Central memory CD4-positive, alpha-beta T cell (primary cell): ENCODE data around the gene EHMT2.
"Not testable (repeated sequence)": the region's sequence is repeated elsewhere in the genome, so short reads cannot be mapped to it uniquely, and the experiment has no call there.

Experiments used
- DNase-seq: peaks from one replicate; pipeline ENCODE4 v3.0.0; 2022

EHMT2 gene

DNA sequence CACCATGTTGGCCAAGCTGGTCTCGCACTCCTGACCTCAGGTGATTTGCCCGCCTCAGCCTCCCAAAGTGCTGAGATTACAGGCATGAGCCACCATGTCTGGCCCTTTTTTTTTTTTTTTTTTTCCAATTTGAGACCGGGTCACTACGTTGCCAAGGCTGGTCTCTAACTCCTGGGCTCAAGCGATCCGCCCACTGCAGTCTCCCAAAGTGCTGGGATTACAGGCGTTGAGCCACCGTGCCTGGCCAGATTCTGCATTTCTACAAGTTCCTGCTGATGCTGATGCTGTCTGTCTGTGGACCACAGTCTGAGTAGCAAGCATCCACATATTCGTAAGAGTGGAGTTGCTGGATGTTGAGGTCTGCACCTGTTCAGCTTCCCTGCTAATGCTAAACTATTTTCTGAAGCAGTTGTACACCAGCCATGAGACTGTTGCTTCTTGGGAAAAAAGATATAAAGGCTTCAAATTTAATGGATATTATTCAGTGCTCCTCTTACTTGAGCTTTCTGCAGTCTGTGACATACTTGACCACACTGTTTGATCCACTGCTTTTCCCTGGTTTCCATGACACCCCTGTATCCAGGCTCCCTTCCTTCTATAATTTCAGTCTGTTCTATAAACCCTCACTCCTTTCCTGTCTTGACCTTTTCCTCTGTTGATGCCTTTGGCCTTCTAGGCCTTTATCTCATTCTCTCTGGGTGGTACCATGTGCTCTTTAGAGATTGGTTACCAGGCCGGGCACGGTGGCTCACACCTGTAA is 14.5 kb upstream of the EHMT2 start:
- no peak for DNase-seq

DNA sequence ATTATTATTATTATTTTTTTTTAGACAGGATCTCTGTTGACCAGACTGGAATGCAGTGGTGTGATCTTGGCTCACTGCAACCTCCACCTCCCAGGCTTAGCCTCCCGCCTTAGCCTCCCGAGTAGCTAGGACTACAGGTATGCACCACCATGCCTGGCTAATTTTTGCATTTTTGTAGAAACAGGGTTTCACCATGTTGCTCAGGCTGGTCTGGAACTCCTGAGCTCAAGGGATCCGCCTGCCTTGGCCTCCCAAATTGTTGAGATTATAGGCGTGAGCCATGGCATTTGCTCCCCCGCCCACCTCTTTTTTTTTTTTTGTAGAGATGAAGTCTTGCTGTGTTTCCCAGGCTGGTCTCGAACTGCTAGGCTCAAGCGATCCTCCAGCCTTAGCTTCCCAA is 11.8 kb upstream of the EHMT2 start:
- DNase-seq: not testable (repeated sequence)

DNA sequence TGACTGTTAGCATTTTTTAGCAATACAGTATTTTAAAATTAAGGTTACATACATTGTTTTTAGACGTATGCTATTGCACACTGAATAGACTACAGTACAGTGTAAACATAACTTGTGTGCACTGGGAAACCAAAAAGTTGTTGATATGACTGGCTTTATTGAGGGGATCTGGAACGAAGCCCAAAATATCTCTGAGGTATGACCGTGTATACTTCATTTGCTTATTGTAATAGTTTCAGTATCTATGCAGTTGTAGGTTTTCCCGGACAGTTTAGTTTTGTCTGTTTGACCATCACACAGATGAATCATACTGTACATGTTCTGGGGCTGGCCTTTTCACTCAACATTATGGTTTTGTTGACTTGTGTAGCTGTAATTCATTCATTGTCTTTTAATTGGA is 11.3 kb upstream of the EHMT2 start:
- no peak for DNase-seq

DNA sequence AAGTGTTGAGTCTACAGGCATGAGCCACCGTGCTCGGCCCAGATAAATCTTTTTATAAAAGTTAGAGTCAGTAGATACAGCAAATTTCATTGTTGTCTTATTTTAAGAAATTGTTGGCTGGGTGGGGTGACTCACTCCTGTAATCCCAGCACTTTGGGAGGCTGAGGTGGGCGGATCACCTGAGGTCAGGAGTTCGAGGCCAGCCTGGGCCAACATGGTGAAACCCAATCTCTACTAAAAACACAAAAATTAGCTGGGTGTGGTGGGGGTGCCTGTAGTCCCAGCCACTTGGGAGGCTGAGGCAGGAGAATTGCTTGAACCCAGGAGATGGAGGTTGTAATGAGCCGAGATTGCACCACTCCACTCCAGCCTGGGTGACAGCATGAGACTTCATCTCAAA is 10.8 kb upstream of the EHMT2 start:
- not testable (repeated sequence) for DNase-seq

DNA sequence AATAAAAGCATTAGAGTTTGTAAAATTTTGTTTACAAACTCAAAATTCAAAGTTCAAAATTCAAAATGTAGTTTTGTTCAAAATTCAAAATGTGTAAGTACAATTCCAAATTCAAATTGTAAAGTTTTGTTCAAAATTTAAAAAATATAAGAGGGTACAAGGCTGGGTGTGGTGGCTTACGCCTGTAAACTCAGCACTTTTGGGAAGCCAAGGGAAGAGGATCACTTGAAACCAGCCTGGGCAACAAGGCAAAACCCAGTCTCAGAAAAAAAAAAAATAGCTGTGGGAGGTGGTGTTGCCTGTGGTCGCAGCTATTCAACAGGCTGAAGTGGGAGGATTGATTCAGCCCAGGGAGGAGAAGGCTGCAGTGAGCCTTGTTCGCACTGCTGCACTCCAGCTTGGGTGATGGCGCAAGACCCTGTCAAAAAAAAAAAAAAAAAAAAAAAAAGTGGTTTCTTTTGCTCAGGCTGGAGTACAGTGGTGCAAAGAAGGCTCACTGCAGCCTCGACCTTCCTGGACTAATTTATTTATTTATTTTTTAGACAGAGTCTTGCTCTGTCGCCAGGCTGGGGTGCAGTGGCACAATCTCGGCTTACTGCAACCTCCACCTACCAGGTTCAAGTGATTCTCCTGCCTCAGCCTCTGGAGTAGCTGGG is 9.8 kb upstream of the EHMT2 start:
- DNase-seq: no peak

DNA sequence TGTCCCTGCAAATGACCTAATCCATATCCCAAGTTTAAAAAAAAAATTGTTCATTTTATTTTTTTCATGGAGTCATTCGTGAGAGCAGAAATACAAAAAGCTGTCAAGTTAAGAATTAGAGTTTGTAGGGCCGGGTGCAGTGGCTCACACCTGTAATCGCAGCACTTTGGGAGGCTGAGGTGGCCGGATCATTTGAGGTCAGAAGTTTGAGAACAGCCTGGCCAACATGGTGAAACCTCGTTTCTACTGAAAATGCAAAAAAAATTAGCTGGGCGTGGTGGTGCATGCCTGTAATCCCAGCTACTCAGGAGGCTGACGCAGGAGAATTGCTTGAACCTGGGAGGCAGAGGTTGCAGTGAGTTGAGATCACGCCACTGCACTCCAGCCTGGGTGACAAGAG is 9.2 kb upstream of the EHMT2 start:
- not testable (repeated sequence) for DNase-seq

DNA sequence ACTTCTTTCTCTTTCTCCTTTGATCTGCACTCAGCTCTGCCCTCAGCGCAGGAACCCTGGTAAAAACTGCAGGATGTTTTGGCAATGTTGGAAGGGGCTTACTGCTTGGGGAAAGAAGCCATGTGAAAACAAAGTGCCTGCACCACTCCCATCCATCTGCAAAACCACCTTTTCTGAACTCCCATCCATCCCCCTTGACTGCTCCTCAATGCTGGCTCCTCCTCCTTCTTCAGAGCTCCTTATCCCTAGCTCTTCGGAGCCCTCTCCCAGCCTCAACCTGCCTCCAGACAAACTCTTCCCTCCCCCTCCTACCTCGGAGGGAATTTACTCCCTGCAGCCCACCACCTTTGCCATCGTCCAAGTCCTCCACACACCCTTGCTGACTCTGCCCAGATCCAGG is 8.6 kb upstream of the EHMT2 start:
- no peak for DNase-seq

DNA sequence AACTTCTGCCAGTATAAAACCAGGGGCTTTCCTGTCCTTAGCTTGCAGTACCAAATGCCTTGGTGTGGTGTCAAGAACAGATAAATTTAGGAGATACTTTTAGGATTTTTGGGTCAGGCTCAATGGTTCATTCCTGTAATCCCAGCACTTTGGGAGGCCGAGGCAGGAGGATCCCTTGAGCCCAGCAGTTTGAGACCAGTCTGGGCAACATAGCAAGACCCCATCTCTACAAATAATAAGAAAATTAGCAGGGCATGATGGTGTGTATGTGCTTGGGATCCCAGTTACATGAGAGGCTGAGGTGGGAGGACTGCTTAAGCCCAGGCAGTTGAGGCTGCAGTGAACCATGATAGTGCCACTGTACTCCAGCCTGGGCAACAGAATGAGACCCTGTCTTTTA is 7.5 kb upstream of the EHMT2 start:
- no peak for DNase-seq

DNA sequence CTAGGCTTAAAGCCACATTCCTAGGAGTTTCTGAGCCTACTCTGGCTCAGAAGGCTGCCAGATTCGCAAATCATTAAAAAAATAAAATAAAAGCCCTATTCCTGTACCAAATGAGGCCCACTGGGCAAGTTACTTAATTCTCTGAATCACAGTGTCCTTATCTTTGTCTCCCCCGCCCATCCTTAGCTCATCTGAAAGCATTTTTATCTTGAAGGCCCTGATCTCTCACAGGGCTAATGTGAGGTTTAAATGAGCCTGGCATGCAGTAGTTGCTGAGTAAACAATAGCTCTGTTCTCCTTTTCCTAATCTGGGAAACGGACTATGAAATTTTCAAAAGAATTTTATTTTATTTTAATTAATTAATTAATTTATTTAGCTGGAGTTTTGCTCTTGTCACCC is 6.5 kb upstream of the EHMT2 start:
- DNase-seq: no peak

DNA sequence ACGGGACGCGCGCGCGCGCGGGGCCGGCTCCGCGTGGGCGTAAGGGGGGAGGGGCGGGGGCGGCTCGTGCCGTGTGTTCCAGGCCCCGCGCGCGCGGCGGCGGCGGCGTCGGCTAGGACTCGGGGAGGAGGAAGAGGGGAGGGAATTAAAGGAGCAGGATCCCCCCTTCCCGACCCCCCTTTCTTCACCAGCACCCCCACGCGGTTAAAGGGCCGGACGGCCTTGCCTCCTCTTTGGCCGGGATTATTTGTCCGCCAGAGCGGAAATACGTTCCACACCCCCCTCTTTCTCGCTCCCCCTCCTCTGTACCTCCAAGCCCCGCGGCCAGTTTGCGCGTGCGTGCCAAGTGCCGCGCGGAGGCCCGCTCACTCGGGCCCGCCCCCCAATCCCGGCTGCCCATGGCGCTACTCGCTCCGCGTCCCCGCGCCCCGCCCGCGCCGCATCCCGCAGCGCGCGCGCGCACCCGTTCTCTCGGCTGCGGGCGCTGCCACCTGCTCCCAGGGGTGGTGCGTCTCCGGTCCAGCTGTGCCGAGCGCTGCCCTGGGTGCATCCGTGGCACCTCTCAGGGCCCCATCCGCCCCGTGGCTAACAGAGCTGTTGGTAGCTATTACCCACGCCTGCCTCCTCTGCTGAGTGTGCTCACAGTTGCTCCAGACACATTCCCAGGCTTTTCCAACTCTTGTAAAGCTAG is 4.6 kb upstream of the EHMT2 start, which contains the start of gene ZBTB12:
Gene ZBTB12 (minus strand): TSS at position 134 of the 691 bp plus-strand sequence. CDS start 781 bp downstream, outside the sequence.
- DNase-seq: peak; percentile 84

DNA sequence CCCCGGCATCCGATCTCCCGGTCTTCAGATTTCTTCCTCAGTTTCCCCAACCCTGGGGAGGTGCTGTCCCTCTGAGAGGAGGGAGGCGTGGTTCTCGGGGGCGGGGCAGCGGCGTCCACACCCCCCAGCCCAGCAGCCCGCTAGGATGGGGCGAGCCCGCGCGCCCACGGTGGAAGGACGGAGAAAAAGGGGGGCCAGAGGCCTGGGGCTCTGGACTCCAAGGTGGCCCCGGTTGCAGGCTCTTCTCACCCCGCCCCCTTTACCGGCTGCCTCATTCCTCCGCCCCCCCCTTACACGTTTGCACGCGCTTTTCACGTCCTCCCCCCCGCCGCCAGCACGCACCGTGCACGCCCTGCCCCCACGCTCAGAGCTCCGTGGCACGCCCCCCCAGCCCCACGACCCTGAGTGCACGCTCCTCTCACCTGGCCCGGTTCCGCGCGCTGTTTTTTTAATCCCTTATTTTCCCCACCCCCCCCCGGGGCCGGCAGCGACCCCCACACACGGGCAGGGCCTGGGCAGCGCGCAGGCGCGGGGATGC is 4.0 kb upstream of the EHMT2 start:
- peak; percentile 62 for DNase-seq

DNA sequence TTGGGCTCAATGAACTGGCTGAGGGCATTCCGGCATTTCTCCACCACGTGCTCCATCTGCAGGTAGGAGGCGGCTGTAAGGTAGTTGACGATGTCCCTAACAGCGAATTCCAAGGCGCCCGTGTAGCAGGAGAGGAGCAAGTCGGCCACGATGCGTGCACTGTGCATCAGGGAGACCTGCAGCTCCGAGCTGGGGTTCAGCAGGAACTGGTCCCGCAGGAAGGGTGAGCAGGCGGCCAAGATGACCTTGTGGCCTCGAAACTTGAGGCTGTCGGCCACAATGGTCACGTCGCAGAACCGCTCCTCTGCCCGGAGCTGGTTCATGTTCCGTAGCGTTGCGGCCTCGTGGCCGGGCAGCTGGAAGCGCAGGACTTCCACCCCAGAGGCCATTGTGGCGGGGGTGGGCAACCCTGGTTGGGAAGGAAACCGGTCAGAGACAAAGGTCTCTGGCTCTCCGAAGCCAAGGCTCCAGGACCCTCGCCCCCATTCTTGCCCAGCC is 3.5 kb upstream of the EHMT2 start:
- DNase-seq: no peak

DNA sequence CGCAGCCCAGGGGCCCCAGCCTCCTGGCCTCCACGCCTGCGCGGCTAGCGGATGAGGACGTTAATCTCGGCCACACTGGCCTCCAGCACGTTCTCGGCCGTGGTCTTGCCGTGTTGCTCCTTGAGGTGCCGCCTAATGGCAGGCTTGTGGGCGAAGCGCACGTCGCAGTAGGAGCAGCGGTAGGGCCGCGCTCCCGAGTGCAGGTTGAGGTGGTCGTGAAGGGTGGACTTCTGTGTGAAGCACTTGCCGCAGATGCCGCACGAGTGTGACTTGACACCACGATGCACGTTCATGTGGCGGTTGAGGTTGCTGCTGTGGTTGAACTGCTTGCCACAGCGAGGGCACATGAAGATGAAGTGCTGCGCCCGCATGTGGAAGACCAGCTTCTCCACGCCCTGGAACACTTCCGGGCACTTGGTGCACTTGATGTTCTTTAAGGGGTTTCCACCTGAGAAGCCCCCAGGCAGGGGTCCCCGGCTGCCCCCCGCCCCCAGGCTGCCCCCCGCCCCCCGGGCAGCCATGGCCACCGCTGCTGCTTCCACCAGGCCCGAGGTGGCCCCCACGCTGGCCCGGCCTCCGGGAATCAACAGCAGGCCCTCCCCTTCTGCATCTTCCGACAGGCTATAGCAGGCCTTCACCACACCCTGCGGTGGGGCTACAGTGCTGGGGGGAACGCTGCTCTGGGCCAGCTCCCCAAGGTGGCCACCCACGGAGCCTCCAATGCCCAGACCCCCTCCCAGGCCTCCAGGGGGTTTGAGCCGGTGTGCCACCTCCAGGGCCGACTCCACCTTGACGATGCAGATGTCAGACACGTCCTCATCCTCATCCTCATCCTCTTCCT is 2.6 kb upstream of the EHMT2 start:
- no peak for DNase-seq

DNA sequence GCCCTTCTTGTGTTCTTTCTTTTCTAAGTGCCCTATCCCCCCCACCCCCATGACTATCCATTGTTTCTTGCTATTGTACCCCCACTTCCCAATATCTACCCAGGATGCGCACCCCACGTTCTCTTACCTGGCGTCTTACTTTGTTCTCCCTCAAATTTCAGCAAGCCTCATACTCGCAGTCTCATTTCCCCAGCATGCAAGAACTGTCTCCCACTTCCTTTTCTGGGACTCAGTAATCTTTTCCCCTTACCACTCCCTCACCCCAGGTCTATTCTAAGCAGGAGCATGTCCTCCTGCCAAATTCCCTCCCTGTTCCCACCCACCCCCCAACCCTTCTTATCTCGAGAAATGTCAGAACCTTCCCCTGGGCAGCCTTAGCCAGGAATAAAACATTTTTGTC is 1.7 kb upstream of the EHMT2 start:
- no peak for DNase-seq

DNA sequence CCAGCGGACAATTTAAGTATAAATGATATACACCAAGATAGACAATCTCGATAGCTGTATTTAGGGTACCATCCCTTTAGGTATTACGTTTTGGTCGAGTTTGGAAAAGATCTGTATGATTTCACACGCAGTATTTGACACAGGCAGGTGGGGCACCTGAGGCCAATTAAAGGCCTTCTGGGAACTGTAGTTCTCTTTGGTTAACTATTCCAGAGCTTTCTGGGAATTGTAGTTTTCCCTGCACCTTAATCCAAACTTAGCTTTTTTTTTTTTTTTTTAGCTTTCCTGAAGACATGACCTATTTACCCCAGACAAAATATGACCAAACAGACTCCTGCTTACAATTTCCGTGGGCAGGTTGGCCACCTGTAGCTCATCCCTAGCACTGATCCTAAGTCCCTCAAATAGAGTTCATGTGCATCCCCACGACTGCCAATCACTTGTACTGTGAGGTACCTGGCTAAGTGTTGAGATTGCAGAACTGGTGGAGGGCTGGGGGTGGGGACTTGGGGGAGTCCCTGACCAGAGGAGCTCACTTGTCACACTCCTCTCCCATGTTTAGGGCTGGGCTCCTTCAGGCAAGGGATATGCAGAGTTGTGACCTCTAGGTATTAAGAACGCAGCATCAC is 999 bp upstream of the EHMT2 start:
- peak; percentile 64 for DNase-seq

DNA sequence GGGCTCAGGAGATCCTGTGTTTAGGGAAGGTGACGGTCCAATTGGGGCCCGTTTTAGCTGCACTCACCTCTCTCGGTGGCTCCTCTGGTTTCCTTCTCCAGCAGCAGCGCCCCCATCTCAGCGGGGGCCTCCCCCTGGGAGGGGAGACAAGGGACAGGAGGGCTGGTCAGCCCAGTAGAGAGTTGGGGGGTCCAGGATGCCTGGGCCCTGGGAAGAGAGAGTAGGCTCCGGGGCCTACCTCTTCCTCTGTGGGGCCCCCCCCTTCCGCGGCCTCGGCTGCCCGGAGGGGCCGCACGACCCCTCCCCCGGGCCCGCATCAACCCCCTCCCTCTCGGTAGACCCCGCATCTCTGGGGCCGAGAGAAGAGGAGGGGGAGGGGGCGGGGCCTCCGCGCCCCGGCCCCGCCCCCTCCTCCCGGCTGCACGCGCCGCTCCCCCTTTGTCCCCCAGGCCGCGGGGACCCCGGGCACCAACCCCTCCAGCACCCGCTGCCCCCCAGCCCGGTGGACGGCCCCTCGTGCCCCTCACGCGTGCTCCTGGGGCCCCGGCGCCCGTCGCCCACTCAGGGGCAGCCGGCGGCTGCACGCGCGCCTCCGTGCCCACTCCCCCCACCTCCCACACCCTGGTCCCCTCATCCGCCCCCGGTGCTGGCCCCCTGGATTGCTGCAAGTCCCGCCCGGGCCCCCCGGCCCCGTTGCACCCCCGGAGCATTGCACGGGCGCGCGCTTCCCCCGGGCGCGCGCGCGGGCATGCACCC is 464 bp downstream of the EHMT2 start:
- DNase-seq: no peak

DNA sequence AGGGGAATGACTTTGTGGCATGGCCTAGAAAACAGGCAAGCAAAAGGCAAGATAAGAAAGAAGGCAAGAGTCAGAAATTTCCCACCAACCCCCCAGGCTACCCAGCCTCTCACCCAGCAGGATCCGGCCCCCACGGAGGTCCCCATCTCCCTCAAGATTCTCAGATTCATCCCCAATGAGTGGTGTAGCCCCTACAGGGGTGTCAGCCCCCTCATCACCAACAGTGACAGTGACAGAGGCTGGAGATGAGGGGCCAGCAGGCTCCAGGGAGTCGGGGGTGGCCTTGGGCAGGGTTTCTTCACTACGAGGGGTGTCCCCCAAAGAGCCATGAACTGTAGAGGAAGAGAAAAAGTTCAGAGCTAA is 1.0 kb downstream of the EHMT2 start:
- no peak for DNase-seq

DNA sequence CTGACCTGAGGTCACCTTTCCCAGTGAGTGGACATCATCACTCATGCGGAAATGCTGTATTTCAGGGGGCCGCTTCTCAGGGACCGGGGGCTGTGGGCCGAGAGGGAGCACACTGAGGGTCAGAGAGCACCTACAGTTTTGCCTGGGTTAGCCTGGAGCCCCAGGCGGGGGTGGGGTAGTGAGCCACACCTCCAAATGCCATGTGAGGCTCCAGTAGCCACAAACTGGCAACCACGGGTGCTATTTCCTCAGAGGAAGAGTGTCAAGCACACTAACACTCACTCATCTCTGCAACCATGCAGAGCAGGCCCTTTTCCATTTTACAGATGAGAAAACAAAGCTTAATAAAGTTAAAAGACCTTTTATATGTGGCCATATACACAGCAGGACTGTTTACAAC is 4.7 kb downstream of the EHMT2 start:
- no peak for DNase-seq

DNA sequence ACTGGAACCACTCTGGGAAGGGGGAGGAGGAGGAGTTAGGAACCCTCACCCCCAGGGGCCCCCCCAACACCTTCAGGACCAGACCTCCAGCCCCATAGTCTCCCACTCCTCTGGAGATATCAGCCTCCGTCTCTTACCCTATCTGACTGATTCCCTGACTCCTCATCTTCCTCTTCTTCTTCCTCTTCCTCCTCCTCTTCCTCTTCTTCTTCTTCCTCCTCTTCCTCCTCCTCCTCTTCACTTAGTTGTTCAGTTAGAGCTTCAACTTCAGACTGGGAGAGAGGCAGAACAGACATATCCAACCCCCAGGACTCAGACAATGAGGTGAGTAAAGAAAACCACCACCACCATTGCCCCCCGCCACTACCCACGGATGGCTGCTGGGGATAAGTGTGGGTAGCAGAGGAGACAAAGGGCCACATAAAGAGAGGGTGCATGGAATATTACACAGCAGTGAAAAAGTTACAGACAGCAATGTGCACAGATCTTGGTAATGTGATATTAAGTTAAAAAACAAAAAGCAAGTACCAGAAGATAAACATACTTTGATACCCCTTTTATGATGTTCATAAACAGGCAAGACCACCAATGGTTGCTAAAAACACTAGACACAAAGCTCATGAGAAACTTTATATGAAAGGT is 8.0 kb downstream of the EHMT2 start:
- no peak for DNase-seq
